ENCODE measurements around the gene AXIN1. TPM values are rescaled to one million over a fixed set of nuclear protein-coding genes. Genes with fewer than 3 reads are reported as not detected.

Gene AXIN1
- total RNA-seq, 1 donor from 2014 or later = 30.6 TPM

- H3K4me3 Mint-ChIP-seq = peak overlapping the region; percentile 74
- TF ChIP-seq, protein P1, sequence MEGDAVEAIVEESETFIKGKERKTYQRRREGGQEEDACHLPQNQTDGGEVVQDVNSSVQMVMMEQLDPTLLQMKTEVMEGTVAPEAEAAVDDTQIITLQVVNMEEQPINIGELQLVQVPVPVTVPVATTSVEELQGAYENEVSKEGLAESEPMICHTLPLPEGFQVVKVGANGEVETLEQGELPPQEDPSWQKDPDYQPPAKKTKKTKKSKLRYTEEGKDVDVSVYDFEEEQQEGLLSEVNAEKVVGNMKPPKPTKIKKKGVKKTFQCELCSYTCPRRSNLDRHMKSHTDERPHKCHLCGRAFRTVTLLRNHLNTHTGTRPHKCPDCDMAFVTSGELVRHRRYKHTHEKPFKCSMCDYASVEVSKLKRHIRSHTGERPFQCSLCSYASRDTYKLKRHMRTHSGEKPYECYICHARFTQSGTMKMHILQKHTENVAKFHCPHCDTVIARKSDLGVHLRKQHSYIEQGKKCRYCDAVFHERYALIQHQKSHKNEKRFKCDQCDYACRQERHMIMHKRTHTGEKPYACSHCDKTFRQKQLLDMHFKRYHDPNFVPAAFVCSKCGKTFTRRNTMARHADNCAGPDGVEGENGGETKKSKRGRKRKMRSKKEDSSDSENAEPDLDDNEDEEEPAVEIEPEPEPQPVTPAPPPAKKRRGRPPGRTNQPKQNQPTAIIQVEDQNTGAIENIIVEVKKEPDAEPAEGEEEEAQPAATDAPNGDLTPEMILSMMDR (conservative IDR thresholded peaks at IDR 0.05) = no peak
- H3K9me3 Mint-ChIP-seq = no peaks in the 10 kb centered on the region
- no peaks in the 10 kb centered on the region for H3K4me1 Mint-ChIP-seq (ENCODE audit: unreplicated experiment)
- H3K27me3 Mint-ChIP-seq = peaks cover 40% of the 10 kb centered on the region
- no peaks in the 10 kb centered on the region for H3K36me3 Mint-ChIP-seq
- DNase-seq (ENCODE audit: extremely low spot score, unreplicated experiment) = no peak
- no peak overlapping the region for H3K27ac Mint-ChIP-seq
These were observed 77.4 kb downstream of the AXIN1 start for GRCh38 chr16:275041-275641.

DNA sequence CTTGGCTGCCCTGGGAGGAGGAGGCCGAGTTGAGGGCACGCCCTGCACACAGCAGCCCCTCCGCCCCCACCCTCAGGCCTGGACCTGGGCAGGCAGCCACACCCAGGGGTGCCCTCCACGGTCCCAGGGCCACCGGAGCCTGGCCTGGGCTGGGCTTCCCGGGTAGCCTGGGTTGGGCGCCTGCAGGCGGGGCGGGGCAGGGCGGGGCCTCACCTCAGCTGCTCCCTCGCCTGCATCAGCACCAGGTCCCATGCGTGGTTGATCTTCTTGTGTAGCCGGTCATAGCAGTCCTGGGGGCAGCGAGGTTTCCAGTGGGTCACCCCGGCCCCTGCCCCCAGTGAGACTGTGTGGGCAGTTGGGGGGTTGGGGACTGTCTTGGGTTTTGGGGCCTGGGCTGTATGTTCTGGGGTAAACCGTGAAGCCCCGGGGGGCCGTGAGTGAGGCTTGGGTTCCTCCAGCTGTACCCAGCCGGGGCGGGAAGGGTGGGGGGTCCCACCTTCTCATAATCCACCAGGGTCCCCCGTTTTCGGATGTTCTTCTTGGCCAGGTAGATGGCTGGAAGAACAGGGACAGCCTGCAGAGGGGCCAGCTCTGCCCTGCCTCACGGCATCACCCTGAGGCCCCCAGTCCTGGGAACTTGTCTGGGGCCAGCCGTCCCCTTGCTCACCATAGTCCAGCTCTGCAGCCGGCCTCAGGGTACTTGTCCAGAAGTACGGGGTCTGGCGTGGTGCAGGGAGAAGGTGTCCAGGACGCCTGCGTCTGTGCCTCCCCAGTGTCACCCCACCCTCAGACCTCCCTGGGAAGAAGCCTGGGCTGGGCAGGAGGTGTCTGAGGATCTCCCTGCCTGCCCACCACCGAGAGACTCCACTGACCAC lies 78.7 kb downstream of the AXIN1 start:
- Mint-ChIP-seq H3K27ac (no peak overlapping the region), H3K36me3 (no peaks in the 10 kb centered on the region), H3K4me3 (no peak overlapping the region), H3K27me3 (peaks cover 33% of the 10 kb centered on the region), H3K4me1 (ENCODE audit: unreplicated experiment) (no peaks in the 10 kb centered on the region), H3K9me3 (no peaks in the 10 kb centered on the region)
- TF ChIP-seq, protein P1 (conservative IDR thresholded peaks at IDR 0.05) = no peak
- no peak for DNase-seq (ENCODE audit: extremely low spot score, unreplicated experiment)

DNA sequence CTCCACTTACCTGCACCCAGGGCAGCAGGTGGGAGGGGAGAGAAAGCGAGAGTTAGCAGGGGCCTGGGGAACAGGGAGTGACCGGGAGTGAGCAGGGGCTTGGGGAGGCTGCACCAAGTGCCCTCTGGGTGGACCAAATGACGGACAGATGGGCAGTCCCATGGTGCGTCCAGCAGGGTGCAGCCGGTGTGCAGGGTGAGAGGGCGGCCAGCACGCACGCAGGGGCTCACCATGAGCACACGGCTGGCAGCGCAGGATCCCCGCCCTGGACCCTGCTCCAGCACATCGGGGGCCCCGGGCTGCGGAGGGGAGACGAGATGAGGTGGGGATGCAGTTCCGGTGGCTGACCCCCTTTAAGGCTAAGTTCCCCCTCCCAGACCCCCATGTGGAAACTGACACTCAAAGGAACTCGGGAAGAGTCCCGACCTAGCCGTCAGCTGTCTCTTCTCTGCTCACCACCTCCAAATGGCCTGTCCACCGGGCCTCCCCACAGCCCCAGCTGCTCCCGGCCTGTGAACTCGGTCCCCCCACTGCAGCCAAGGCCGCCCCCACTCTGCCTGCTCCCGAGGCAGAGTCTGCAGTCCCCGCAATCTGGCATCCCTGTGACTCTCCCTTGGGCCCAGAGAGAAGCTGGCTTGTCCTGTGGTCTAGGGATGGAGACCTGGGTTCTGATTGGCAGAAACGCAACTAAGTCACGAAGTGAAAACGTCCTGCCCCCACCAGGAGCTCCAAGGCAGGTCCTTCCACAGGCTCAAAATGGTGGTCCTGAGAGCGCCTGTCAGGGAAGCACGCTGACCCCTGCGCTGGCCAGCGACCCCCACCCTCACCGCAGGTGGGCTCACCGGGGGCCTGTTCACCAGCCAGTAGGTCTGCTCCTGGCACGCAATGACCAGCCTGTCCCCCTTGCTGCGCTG lies 79.6 kb downstream of the AXIN1 start:
- Mint-ChIP-seq H3K27ac (no peak overlapping the region), H3K27me3 (peaks cover 27% of the 10 kb centered on the region), H3K36me3 (no peaks in the 10 kb centered on the region), H3K4me1 (ENCODE audit: unreplicated experiment) (no peaks in the 10 kb centered on the region), H3K9me3 (no peaks in the 10 kb centered on the region), H3K4me3 (no peak overlapping the region)
- TF ChIP-seq, protein P1 (conservative IDR thresholded peaks at IDR 0.05) = no peak
- no peak for DNase-seq (ENCODE audit: extremely low spot score, unreplicated experiment)

DNA sequence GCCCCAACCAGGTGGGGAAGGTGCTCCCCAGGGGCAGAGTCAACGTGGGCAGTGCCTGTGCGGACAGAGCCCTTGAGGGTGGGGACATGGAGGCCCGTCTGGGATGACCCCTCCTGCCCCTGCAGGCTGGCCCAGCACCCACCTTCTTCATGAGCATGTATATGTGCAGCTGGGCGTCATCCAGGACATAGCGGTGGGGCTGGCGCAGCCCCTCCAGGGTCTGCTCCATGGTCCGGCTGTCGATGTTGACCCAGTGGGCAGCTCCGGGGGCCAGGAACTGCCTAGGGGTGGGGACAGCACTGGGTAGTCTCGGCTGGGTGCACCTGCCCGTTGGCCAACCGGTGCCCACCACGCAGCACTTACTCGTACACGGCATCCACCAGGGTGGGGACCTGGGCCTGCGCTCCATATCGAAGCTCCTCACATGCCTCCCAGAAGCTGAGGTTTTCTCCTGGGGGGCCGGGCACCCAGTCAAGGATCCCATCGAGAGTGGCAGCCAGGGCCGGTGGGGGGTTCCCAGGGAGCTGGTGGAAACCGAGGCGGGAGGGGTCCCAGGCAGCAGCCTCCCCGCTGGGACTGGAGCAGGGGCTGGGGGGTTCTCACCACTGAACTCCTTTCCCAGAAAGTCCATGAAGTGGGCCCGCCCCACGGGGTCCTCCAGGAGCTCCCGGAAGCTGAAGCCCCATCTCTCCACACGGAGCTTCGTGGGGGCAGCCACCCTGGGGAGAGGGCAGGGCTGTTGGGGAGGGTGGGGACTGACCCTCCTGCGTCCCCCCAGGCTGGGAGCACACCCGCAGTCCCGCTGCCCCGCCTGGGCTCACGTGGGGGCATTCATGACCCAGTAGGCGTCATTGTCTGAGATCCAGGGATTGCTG lies 81.9 kb downstream of the AXIN1 start:
- Mint-ChIP-seq H3K4me3 (no peak overlapping the region), H3K4me1 (ENCODE audit: unreplicated experiment) (no peaks in the 10 kb centered on the region), H3K27me3 (peaks cover 13% of the 10 kb centered on the region), H3K27ac (no peak overlapping the region), H3K9me3 (no peaks in the 10 kb centered on the region), H3K36me3 (no peaks in the 10 kb centered on the region)
- DNase-seq (ENCODE audit: extremely low spot score, unreplicated experiment) = no peak
- TF ChIP-seq, protein P1 (conservative IDR thresholded peaks at IDR 0.05) = no peak

All from type B pancreatic cell (in vitro differentiated cells).